Panc1 (cell line): Measurements from ENCODE around the gene MORC3. TPM values are rescaled to one million over a fixed set of nuclear protein-coding genes. Genes with fewer than 3 reads are reported as not detected.

Source experiments
- ATAC-seq: fragments of 200-7000 bp; cut with Tn5 transposase; 2 replicates; pipeline ENCODE4 v1.9.1; 2020; ENCODE audit warnings: mild to moderate bottlenecking, moderate library complexity
- BruUV-seq: library from RNA; stranded (reverse); fragments of 400-500 nt; replicated peaks from 2 replicates; lab custom pipeline; 2021; lab: Mats Ljungman, UMichigan
- CTCF ChIA-PET: fragments of 300-600 bp; sonication (Branson Sonifier 250); formaldehyde crosslinking; loops from one replicate; lab custom pipeline; 2022; ENCODE audit warnings: antibody characterized with exemption; lab: Charles Lee
- POLR2A ChIA-PET: fragments of 300-600 bp; sonication (Branson Sonifier 250); formaldehyde crosslinking; loops from one replicate; lab custom pipeline; 2022; ENCODE audit warnings: antibody characterized with exemption; lab: Charles Lee
- DNase-seq: peaks from one replicate; pipeline ENCODE4 v3.0.0-alpha.2; 2010; ENCODE audit warnings: low read depth, low spot score
- H3K27ac ChIP-seq: 2 replicates; pipeline ENCODE4 v1.5.1; 2011; ENCODE audit warnings: mild to moderate bottlenecking, low read length, inconsistent platforms
- H3K27me3 ChIP-seq: fragments of 200-500 bp; sonication (Bioruptor generic); 2 replicates; pipeline ENCODE4 v1.6.0; 2014; ENCODE audit warnings: low read length, inconsistent platforms; ENCODE audit not compliant: control insufficient read depth, insufficient read depth
- H3K36me3 ChIP-seq: fragments of 200-500 bp; sonication (Bioruptor generic); 2 replicates; pipeline ENCODE4 v1.5.1; 2014; ENCODE audit warnings: inconsistent platforms, mild to moderate bottlenecking, low read length, moderate library complexity; ENCODE audit not compliant: control insufficient read depth, insufficient read depth
- H3K4me1 ChIP-seq: 2 replicates; pipeline ENCODE4 v1.5.1; 2011; ENCODE audit warnings: inconsistent platforms, mild to moderate bottlenecking, low read length, moderate library complexity; ENCODE audit not compliant: control insufficient read depth, insufficient read depth
- H3K4me3 ChIP-seq, 2 experiments: 2 replicates each; pipeline ENCODE4 v1.5.1; 2011 to 2012; ENCODE audit warnings: low read depth in 2 of 2, low read length in 2 of 2, mild to moderate bottlenecking in 2 of 2, inconsistent platforms in 1 of 2, moderate library complexity in 1 of 2
- H3K9me3 ChIP-seq: fragments of 200-500 bp; sonication (Bioruptor generic); 2 replicates; pipeline ENCODE4 v1.5.1; 2014; ENCODE audit warnings: low read depth, mild to moderate bottlenecking, inconsistent platforms, low read length, moderate library complexity; ENCODE audit not compliant: control insufficient read depth, insufficient read depth
- CTCF ChIP-seq: fragments of 450-650 bp; IDR thresholded peaks from 2 replicates; pipeline ENCODE4 v1.5.1; 2017; ENCODE audit warnings: mild to moderate bottlenecking
- POLR2AphosphoS5 ChIP-seq: IDR thresholded peaks from 2 replicates; pipeline ENCODE4 v1.6.1; 2012; ENCODE audit warnings: mild to moderate bottlenecking, low read depth, low read length, moderate library complexity
- SIN3A ChIP-seq: IDR thresholded peaks from 2 replicates; pipeline ENCODE4 v1.6.1; 2012; ENCODE audit warnings: low read depth, mild to moderate bottlenecking, low read length, moderate library complexity, borderline replicate concordance; ENCODE audit not compliant: insufficient read depth
- TCF7L2 ChIP-seq: IDR thresholded peaks from 2 replicates; pipeline ENCODE4 v1.6.1; 2011; ENCODE audit warnings: mild to moderate bottlenecking, low read depth, low read length, inconsistent platforms
- in situ Hi-C: cut with HindIII; loops from 2 replicates; pipeline ENCODE4 v1.10.0; 2016; ENCODE audit warnings: low sequenced_read_pairs, low pct_unique_long_range_greater_than_20kb
- intact Hi-C: fragments of 100-400 bp; cut with micrococcal nuclease; formaldehyde crosslinking; loops from one replicate; pipeline ENCODE4 v1.10.0; 2022; ENCODE audit not compliant: unreplicated experiment
- total RNA-seq: library from RNA; stranded (reverse); gene quantifications from one replicate; pipeline ENCODE4 v1.2.1, GENCODE V29; 2021; ENCODE audit not compliant: unreplicated experiment
- TF ChIP-seq, protein P1 (sequence below), 2 experiments: IDR thresholded peaks; 2 replicates each; pipeline ENCODE4 v1.6.1; 2011 to 2012; ENCODE audit warnings: low read depth in 2 of 2, control low read depth in 1 of 2, low read length in 1 of 2, mild to moderate bottlenecking in 1 of 2, moderate library complexity in 1 of 2; ENCODE audit not compliant: insufficient read depth in 1 of 2

The MORC3 gene
- total RNA-seq, 1 experiment from 2014 or later, result 16.8 TPM

DNA sequence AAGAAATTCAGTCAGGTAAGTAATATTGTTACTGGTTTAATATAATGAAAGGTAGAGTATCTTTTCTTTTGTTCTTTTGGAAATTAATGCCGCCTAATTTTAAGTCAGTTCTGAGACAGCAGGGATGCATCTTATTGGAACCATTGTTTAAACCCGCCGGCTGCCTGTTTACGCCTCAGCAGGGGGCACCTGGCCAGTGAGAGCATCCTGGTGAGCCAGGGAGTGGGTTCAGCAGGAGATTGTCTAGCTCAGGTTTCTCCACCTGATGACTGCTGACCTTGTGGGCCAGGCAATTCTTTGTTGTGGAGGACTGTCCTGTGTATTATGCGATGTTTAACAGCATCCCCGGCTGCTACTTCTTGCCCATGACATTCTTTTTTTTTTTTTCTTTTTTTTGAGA is 95.4 kb downstream of the MORC3 start:
- POLR2A ChIA-PET, result no interaction called here
- in situ Hi-C loops (no loop called here), intact Hi-C loops (no loop called here)
- Histone ChIP-seq H3K9me3 (no peaks in the 10 kb centered on the region), H3K27me3 (no peaks in the 10 kb centered on the region), H3K4me1 (no peaks in the 10 kb centered on the region), H3K36me3 (no peaks in the 10 kb centered on the region; the same call in 1 of the 2 replicates), H3K27ac (no peak overlapping the region), H3K4me3 (no peak overlapping the region)
- CTCF ChIA-PET, result no interaction called here
- DNase-seq (no peak), ATAC-seq (no peak)
- no TSS peak for BruUV-seq
- TF ChIP-seq POLR2AphosphoS5 (no peak), SIN3A (no peak), TCF7L2 (no peak), CTCF (no peak)
- TF ChIP-seq, protein P1, sequence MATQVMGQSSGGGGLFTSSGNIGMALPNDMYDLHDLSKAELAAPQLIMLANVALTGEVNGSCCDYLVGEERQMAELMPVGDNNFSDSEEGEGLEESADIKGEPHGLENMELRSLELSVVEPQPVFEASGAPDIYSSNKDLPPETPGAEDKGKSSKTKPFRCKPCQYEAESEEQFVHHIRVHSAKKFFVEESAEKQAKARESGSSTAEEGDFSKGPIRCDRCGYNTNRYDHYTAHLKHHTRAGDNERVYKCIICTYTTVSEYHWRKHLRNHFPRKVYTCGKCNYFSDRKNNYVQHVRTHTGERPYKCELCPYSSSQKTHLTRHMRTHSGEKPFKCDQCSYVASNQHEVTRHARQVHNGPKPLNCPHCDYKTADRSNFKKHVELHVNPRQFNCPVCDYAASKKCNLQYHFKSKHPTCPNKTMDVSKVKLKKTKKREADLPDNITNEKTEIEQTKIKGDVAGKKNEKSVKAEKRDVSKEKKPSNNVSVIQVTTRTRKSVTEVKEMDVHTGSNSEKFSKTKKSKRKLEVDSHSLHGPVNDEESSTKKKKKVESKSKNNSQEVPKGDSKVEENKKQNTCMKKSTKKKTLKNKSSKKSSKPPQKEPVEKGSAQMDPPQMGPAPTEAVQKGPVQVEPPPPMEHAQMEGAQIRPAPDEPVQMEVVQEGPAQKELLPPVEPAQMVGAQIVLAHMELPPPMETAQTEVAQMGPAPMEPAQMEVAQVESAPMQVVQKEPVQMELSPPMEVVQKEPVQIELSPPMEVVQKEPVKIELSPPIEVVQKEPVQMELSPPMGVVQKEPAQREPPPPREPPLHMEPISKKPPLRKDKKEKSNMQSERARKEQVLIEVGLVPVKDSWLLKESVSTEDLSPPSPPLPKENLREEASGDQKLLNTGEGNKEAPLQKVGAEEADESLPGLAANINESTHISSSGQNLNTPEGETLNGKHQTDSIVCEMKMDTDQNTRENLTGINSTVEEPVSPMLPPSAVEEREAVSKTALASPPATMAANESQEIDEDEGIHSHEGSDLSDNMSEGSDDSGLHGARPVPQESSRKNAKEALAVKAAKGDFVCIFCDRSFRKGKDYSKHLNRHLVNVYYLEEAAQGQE (IDR thresholded peaks at IDR 0.05; ENCODE audit: insufficient read depth in 1 of 2, low read depth in 2 of 2, low read length in 1 of 2), result no peak

DNA sequence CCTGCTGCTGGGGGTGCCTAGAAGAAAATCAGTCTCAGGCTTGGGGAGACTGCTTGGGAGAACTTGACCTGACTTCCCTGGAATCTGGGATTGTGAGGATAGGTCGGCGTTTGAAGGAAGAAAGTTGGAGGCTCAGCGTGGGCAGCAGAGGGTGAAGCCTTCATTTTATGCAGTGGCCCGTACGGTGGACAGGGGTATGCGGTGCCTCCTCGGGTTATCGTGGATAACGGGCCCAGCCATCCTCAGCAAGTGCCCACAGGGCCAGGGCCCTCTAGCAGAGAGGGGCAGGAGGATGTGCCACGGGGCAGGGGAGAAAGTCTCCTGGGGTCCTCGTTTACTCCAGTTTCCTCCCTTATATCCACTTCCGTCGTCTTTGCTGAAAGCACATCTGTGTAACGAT is 99.2 kb downstream of the MORC3 start:
- Histone ChIP-seq H3K4me3 (no peak overlapping the region), H3K9me3 (no peaks in the 10 kb centered on the region), H3K36me3 (no peaks in the 10 kb centered on the region; the same call in 1 of the 2 replicates), H3K4me1 (no peaks in the 10 kb centered on the region), H3K27me3 (no peaks in the 10 kb centered on the region), H3K27ac (no peak overlapping the region)
- CTCF ChIA-PET, result no interaction called here
- POLR2A ChIA-PET, result no interaction called here
- no TSS peak for BruUV-seq
- intact Hi-C loops (no loop called here), in situ Hi-C loops (no loop called here)
- ATAC-seq (no peak), DNase-seq (no peak)
- TF ChIP-seq TCF7L2 (no peak), SIN3A (no peak), POLR2AphosphoS5 (no peak), CTCF (no peak)
- TF ChIP-seq, protein P1 (IDR thresholded peaks at IDR 0.05; ENCODE audit: insufficient read depth in 1 of 2, low read depth in 2 of 2, low read length in 1 of 2), result no peak
